GM04504 (cell line): ENCODE results near the gene BAHCC1.

Experiments
- DNase-seq: peaks from one replicate; pipeline ENCODE4 v3.0.0-alpha.2; 2012; ENCODE audit warnings: low read depth

The BAHCC1 gene

GRCh38 chr17:81443269-81443668 lies 48.0 kb downstream of the BAHCC1 start:
- DNase-seq: no peak

GRCh38 chr17:81444610-81445339 lies 49.5 kb downstream of the BAHCC1 start:
- DNase-seq: no peak

- no peak for DNase-seq
These were observed 50.6 kb downstream of the BAHCC1 start for GRCh38 chr17:81445642-81446503.

- no peak for DNase-seq
These were observed 52.2 kb downstream of the BAHCC1 start for GRCh38 chr17:81447331-81447933.

GRCh38 chr17:81448442-81448841 lies 53.2 kb downstream of the BAHCC1 start:
- DNase-seq: no peak

- DNase-seq: no peak
These were observed 53.7 kb downstream of the BAHCC1 start for GRCh38 chr17:81448950-81449349.

GRCh38 chr17:81449351-81449750 lies 54.1 kb downstream of the BAHCC1 start:
- DNase-seq: no peak

- no peak for DNase-seq
These were observed 56.6 kb downstream of the BAHCC1 start for GRCh38 chr17:81451823-81452222.

- no peak for DNase-seq
These were observed 57.3 kb downstream of the BAHCC1 start for GRCh38 chr17:81452551-81452950.

GRCh38 chr17:81453076-81453475 lies 57.8 kb downstream of the BAHCC1 start:
- DNase-seq: no peak

- DNase-seq: no peak
These were observed 58.5 kb downstream of the BAHCC1 start for GRCh38 chr17:81453712-81454111.

- DNase-seq: no peak
These were observed 59.2 kb downstream of the BAHCC1 start for GRCh38 chr17:81454473-81454872.

GRCh38 chr17:81455387-81455786 lies 60.1 kb downstream of the BAHCC1 start:
- DNase-seq: no peak

- DNase-seq: no peak
These were observed 60.8 kb downstream of the BAHCC1 start for GRCh38 chr17:81456091-81456490.

GRCh38 chr17:81456798-81457197 lies 61.5 kb downstream of the BAHCC1 start:
- DNase-seq: no peak

- DNase-seq: no peak
These were observed 62.1 kb downstream of the BAHCC1 start for GRCh38 chr17:81457401-81457800.

GRCh38 chr17:81457917-81458555 lies 62.8 kb downstream of the BAHCC1 start:
- no peak for DNase-seq

- no peak for DNase-seq
These were observed 63.4 kb downstream of the BAHCC1 start for GRCh38 chr17:81458628-81459027.

GRCh38 chr17:81459224-81459623 lies 64.0 kb downstream of the BAHCC1 start:
- no peak for DNase-seq

- no peak for DNase-seq
These were observed 64.6 kb downstream of the BAHCC1 start for GRCh38 chr17:81459864-81460263.

- no peak for DNase-seq
These were observed 65.7 kb downstream of the BAHCC1 start for GRCh38 chr17:81460856-81461460.
